ENCODE results near the gene SCN9A. TPM values are rescaled to one million over a fixed set of nuclear protein-coding genes. Genes with fewer than 3 reads are reported as not detected.

The SCN9A gene
- total and polyA plus RNA-seq, 10 of the 15 experiments (the other 5 are each of a cell fraction or from before 2014, with no cell fraction given) = 0.04 to 0.08 (median 0.08) TPM; not detected in 7

DNA sequence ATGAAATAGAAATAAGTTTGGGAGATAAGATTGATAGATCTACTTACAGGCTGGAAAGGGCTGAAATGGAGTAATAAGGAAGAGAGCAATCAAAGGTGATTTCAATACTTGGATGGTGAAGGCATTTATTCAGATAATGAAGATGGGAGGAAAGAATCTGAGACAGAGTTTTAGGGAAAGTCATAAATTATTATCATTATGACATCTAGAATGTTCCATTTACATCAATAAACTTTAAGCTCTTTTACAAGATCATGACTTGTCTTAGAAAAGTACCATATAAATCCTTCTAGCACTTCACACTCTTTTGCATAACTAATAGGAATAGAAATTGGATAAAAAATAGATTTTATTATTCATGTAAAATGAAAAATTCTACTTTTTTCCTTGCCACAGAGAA, 2.2 kb downstream of the SCN9A start:
- FAIRE-seq (no peak), ATAC-seq (no peak), DNase-seq (ENCODE audit: low read depth, low spot score) (no peak)
- Histone ChIP-seq H3K27me3 (replicated peaks in 1 of 2; ENCODE audit: control insufficient read depth in 2 of 2, insufficient read depth in 2 of 2, low read length in 1 of 2) (no peaks in the 10 kb centered on the region; a peak in 3 of 4 replicates), H3K79me2 (ENCODE audit: control insufficient read depth, insufficient read depth, low read length) (no peaks in the 10 kb centered on the region), H3K4me3 (no peak overlapping the region), H3K4me1 (ENCODE audit: control insufficient read depth, insufficient read depth, low read length) (no peaks in the 10 kb centered on the region), H3K9ac (ENCODE audit: control insufficient read depth, insufficient read depth, low read length) (no peak overlapping the region), H2AFZ (ENCODE audit: control insufficient read depth, low read depth, low read length) (no peak overlapping the region), H3K27ac (ENCODE audit: control insufficient read depth, insufficient read depth) (no peak overlapping the region), H4K20me1 (ENCODE audit: control insufficient read depth, insufficient read depth) (no peaks in the 10 kb centered on the region), H3K9me3 (replicated peaks; ENCODE audit: control insufficient read depth, insufficient read depth, low read length) (no peaks in the 10 kb centered on the region), H3K36me3 (ENCODE audit: control insufficient read depth in 2 of 2, insufficient read depth in 2 of 2, low read length in 1 of 2) (no peaks in the 10 kb centered on the region), H3K4me2 (ENCODE audit: control insufficient read depth, insufficient read depth) (no peak overlapping the region)
- in situ Hi-C loops (cut with MboI) (no loop called here), intact Hi-C loops (cut with micrococcal nuclease; ENCODE audit: unreplicated experiment) (no loop called here)
- ChIA-PET SMC1A (ENCODE audit: uncharacterized antibody, unreplicated experiment) (no interaction called here), RAD21 (ENCODE audit: unreplicated experiment) (no interaction called here), CTCF (interaction anchor here (0.6 kb wide), 1 partner anchor 102 kb away, joined by 3 read pairs; no protein-coding TSS in a partner anchor), POLR2A (no interaction called here)
- BruUV-seq (replicated peaks) = no TSS peak
- TF ChIP-seq CHD4 (IDR thresholded peaks at IDR 0.05) (no peak), STAT1 (conservative IDR thresholded peaks at IDR 0.05) (no peak), CHD1 (IDR thresholded peaks at IDR 0.05; ENCODE audit: low read depth, low read length) (no peak), RAD21 (IDR thresholded peaks at IDR 0.05; ENCODE audit: insufficient read depth, low read depth, low read length) (no peak), STAT3 (IDR thresholded peaks at IDR 0.05; ENCODE audit: low read depth, low read length) (no peak), HCFC1 (IDR thresholded peaks at IDR 0.05; ENCODE audit: low read length) (no peak), BHLHE40 (IDR thresholded peaks at IDR 0.05; ENCODE audit: borderline replicate concordance in 1 of 2, low read depth in 2 of 2, low read length in 1 of 2) (no peak), HDGF (IDR thresholded peaks at IDR 0.05) (no peak)
- TF ChIP-seq, protein P1, sequence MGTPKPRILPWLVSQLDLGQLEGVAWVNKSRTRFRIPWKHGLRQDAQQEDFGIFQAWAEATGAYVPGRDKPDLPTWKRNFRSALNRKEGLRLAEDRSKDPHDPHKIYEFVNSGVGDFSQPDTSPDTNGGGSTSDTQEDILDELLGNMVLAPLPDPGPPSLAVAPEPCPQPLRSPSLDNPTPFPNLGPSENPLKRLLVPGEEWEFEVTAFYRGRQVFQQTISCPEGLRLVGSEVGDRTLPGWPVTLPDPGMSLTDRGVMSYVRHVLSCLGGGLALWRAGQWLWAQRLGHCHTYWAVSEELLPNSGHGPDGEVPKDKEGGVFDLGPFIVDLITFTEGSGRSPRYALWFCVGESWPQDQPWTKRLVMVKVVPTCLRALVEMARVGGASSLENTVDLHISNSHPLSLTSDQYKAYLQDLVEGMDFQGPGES (IDR thresholded peaks at IDR 0.05) = no peak

All from GM12878 (cell line).